Hematopoietic multipotent progenitor cell treated with erythropoietin and hydrocortisone succinate and interleukin-3 and kit ligand, for 17 days (in vitro differentiated cells): ENCODE data around the gene PPIF.
A peak's percentile ranks its signal among the peaks of the same experiment; 100 is the strongest.

Experiments used
- DNase-seq: peaks from one replicate; pipeline ENCODE4 v3.0.0-alpha.2; 2015; ENCODE audit warnings: low spot score

The PPIF gene

GRCh38 chr10:79349072-79349491 is 1.8 kb downstream of the PPIF start:
- no peak for DNase-seq

- DNase-seq: no peak
Observed at GRCh38 chr10:79349766-79350406, 2.6 kb downstream of the PPIF start.

- no peak for DNase-seq
Observed at GRCh38 chr10:79350407-79351154, 3.3 kb downstream of the PPIF start.

DNA sequence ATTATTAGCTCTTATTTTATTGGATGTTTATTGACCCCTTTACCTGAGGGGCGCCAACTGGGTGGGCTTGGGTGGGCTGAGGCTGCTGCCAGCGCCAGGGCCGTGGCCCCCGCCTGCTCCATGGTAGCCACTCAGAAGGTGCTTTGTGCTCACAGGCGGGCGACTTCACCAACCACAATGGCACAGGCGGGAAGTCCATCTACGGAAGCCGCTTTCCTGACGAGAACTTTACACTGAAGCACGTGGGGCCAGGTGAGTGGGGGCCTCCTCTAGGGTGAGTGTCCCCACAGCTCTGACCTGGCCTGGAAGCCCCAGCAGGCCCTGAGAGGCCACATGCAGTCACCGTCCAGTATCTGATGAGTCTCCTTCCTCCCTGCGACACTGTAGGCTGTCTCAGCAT is 4.1 kb downstream of the PPIF start:
- no peak for DNase-seq

DNA sequence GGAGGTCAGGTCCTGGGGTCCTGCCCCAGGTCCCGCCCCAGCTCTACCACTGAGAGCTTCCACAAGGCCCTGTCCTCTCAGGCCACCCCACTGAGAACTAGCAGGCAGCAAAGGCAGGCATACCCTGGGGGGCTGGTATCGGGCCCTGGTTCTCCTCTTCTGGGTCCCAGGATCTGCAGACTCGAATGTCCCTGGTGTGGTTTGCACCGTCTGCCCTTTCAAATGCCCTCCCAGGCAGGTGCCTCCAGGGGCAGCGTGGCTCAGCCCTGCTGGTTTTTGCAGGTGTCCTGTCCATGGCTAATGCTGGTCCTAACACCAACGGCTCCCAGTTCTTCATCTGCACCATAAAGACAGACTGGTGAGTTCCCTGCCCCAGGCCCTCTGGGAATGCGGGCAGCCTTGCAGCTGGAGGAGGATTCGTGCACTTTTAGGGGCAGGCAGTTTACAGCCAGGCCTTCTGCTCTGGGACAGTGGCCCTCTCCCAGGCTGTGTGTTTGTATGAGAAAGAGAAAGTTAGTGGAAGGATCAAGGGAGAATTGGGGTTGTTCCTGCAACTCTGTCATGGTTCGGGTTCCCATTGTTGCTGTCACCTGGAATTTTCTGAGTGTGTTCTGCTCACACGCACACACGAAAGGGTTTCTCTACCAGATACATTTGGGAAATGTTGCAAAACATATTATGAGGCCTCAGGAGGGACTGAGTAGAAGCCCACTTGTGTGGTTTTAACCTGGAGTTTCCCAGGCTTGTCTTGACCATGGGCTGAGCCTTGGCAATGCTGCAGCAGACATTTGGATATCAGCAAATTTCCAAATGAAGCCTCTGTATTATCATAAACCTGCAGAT is 5.0 kb downstream of the PPIF start:
- DNase-seq: no peak

- no peak for DNase-seq
Observed at GRCh38 chr10:79353000-79353406, 5.7 kb downstream of the PPIF start.

- no peak for DNase-seq
Observed at GRCh38 chr10:79353726-79354125, 6.5 kb downstream of the PPIF start.

DNA sequence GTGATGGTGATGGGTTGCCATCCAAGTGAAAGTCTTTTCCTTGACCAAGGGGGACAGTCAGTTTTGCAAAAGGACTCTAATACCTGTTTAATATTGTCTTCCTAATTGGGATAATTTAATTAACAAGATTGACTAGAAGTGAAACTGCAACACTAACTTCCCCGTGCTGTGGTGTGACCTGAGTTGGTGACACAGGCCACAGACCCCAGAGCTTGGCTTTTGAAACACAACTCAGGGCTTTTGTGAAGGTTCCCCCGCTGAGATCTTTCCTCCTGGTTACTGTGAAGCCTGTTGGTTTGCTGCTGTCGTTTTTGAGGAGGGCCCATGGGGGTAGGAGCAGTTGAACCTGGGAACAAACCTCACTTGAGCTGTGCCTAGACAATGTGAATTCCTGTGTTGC is 6.9 kb downstream of the PPIF start:
- no peak for DNase-seq

DNA sequence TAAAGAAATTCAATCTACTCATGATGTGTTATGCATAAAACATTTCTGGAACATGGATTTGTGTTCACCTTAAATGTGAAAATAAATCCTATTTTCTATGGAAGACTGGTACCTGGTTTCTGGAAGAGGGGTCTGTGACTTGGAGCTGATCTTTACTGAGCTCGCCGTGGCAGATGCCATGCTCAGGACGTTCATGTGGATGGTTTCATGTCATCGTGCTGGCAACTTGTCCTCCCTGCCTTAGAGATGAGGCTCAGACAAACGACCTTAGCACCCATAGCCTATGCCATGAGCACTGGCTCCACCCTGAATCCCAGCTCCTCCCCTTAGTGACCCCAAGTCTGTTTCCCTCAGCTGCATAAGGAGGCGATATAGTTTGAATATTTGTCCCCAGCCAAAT is 7.3 kb downstream of the PPIF start:
- DNase-seq: no peak

GRCh38 chr10:79355420-79356017 is 8.2 kb downstream of the PPIF start:
- no peak for DNase-seq

DNA sequence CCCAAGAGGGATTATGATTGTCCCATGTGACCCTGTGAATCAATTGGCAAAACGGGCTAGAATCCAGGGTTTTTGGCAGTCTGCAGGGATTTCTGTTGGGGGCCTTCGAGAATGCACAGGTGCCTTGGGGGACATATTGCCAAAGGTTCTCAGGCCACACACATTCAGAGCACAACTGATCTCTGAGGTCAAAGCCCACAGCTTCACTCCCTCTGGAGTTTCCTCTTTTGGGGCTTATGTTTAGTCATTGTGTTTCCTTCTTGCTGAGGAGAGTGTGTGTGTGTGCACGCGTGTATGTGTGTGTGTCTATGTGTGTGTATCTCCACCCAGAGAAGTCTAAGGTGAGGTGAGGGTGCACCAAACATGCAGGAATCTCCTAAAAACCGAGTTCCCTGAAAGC is 8.8 kb downstream of the PPIF start:
- DNase-seq: no peak

GRCh38 chr10:79357180-79357579 is 9.9 kb downstream of the PPIF start:
- DNase-seq: no peak

GRCh38 chr10:79358811-79359210 is 11.5 kb downstream of the PPIF start:
- no peak for DNase-seq

GRCh38 chr10:79359816-79360498 is 12.7 kb downstream of the PPIF start:
- no peak for DNase-seq

GRCh38 chr10:79360499-79361342 is 13.5 kb downstream of the PPIF start:
- DNase-seq: no peak

GRCh38 chr10:79361726-79362397 is 14.6 kb downstream of the PPIF start:
- no peak for DNase-seq

- no peak for DNase-seq
Observed at GRCh38 chr10:79367426-79368189, 20.3 kb downstream of the PPIF start.

DNA sequence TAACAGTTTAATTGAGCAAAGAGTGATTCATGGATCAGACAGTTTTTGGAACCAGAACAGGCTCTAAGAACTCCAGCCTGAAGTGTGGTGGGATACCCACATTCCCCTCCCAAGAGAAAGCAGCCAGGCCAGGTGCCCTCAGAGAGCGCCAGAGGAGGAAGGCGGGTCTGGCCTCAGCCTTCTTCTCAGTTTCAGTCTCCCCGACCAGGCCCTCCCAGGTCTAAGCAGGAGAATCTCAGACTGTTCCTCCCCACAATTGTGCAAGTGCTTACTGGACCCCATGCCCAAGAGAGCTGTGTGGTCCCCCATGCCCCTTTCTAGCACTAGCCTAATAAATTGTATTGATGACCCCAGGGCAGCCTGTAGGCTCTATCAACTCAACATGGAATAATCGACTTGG is 25.6 kb downstream of the PPIF start:
- DNase-seq: no peak

DNA sequence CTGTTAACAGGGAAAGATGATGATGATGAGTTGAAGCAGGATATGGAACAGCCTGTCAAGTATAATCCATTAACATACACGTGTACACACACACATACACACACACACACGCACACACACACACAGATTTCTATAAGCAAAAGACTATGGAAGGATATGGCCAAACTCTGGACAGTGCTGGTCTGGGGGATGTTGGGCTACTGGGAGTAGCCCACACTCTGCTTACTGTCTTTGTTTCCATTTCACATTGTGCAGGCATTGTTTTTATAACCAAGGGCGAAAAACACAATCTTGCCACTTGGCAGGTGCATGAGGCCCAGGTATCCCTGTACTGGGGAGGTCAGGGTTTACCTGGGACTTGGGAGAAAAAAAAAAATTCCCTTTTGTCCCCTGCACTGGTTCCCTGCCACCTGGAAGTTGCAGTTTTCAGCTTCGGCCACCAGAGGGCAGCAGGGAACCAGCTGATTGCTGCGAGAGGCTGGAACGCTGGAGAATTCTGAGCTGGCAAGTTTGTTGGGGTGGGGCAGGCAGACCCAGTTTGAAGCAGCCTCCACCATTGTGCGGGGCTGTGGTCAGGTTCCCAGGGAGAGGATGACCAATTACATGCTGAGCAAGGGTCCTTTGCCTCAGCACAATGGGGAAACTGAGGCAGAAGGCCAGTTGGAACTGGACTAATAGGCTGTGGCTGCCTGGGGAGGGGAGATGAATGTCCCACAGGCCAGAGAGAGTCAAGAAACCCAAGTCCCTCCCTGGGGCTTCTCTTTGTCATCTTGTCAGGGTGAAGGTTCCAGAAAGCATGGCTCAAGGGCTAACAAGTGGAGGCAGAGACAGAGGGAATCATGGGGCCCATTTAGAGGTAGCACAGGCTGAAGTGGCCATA is 27.3 kb downstream of the PPIF start:
- peak; percentile 74 for DNase-seq
